ENCODE data around the gene VKORC1. TPM values are rescaled to one million over a fixed set of nuclear protein-coding genes. Genes with fewer than 3 reads are reported as not detected.

Gene VKORC1
- polyA plus RNA-seq, 1 of the 3 experiments (the other 2 are of a cell fraction), result 434 TPM

GRCh38 chr16:31090540-31090939, 4.1 kb downstream of the VKORC1 start:
- Histone ChIP-seq H3K4me3 (ENCODE audit: low read depth in 2 of 2, low read length in 1 of 2) (no peak overlapping the region), H3K4me2 (0 out of 2 replicates have a peak overlapping the region, but pooled peaks have one; percentile 1), H3K27me3 (ENCODE audit: insufficient read depth) (no peaks in the 10 kb centered on the region), H3K4me1 (ENCODE audit: control insufficient read depth in 1 of 2, insufficient read depth in 2 of 2, low read depth in 1 of 2, low read length in 1 of 2) (peaks cover 4 to 16% of the 10 kb centered on the region in 2 experiments; a peak in 2 of 4 replicates), H3K9ac (no peak overlapping the region), H2AFZ (ENCODE audit: low read depth) (no peak overlapping the region), H4K20me1 (ENCODE audit: insufficient read depth) (peaks cover 7% of the 10 kb centered on the region; the same call in 1 of the 2 replicates), H3K79me2 (ENCODE audit: insufficient read depth) (peaks cover 56% of the 10 kb centered on the region), H3K9me2 (no peaks in the 10 kb centered on the region), H3F3A (replicated peaks; ENCODE audit: insufficient read depth) (no peaks in the 10 kb centered on the region), H3K9me3 (no peaks in the 10 kb centered on the region), H3K36me3 (replicated peaks in 1 of 2; ENCODE audit: control insufficient read depth in 1 of 2, insufficient read depth in 2 of 2, low read length in 1 of 2) (peaks cover 7 to 11% of the 10 kb centered on the region in 2 experiments), H3K27ac (ENCODE audit: low read depth in 2 of 2, low read length in 1 of 2) (peak overlapping the region in 1 of 2 experiments; percentile 38; a peak in 2 of 4 replicates)
- ChIA-PET POLR2A (no interaction called here), CTCF (no interaction called here)
- WGBS (ENCODE audit: low lambda C conversion rate), result 63% methylated on average over 2 of the region's 2 CpGs
- DNase-seq, result no peak
- no peak for TF ChIP-seq MEF2A (IDR thresholded peaks at IDR 0.05; ENCODE audit: borderline replicate concordance, low read depth)
- TF ChIP-seq FOSL2 (IDR thresholded peaks at IDR 0.05; ENCODE audit: borderline replicate concordance, low read depth), result peak; percentile 33; the same call in 1 of the 2 replicates
- no peak for TF ChIP-seq TEAD4 (IDR thresholded peaks at IDR 0.05; ENCODE audit: borderline replicate concordance, insufficient read depth)
- TF ChIP-seq EP300 (IDR thresholded peaks at IDR 0.05; ENCODE audit: borderline replicate concordance in 1 of 2, low read depth in 1 of 2, low read length in 1 of 2), result no peak
- TF ChIP-seq CHD2 (IDR thresholded peaks at IDR 0.05; ENCODE audit: low read length, partially characterized antibody), result no peak
- no peak for TF ChIP-seq NRF1 (IDR thresholded peaks at IDR 0.05; ENCODE audit: low read depth, low read length)

- CTCF ChIA-PET, result interaction anchor here (0.9 to 1.5 kb wide), 2 partner anchors 17 to 353 kb away, joined by 3 read pairs; partner anchors contain the start of gene ZNF843
- no peak overlapping the region for H2AFZ ChIP-seq (ENCODE audit: low read depth)
- no peak for TF ChIP-seq NRF1 (IDR thresholded peaks at IDR 0.05; ENCODE audit: low read depth, low read length)
- no peak for TF ChIP-seq ZBTB33 (IDR thresholded peaks at IDR 0.05; ENCODE audit: borderline replicate concordance, low read depth)
- TF ChIP-seq SIN3A (IDR thresholded peaks at IDR 0.05; ENCODE audit: borderline replicate concordance, low read depth, low read length), result no peak
- no peak for TF ChIP-seq FOXM1 (IDR thresholded peaks at IDR 0.05; ENCODE audit: low read depth)
- no peak for TF ChIP-seq NFIC (IDR thresholded peaks at IDR 0.05; ENCODE audit: borderline replicate concordance)
- TF ChIP-seq REST (IDR thresholded peaks at IDR 0.05; ENCODE audit: low read depth, low read length), result no peak
- TF ChIP-seq MXI1 (IDR thresholded peaks at IDR 0.05; ENCODE audit: low read depth, low read length), result no peak
- TF ChIP-seq TEAD4 (IDR thresholded peaks at IDR 0.05; ENCODE audit: borderline replicate concordance, insufficient read depth), result no peak
- TF ChIP-seq GABPA (IDR thresholded peaks at IDR 0.05; ENCODE audit: low read depth), result no peak
- no peak for TF ChIP-seq SMC3 (IDR thresholded peaks at IDR 0.05; ENCODE audit: low read depth, low read length)
- TF ChIP-seq EP300 (IDR thresholded peaks at IDR 0.05; ENCODE audit: borderline replicate concordance in 1 of 2, low read depth in 1 of 2, low read length in 1 of 2), result no peak
- no peak for TF ChIP-seq MEF2A (IDR thresholded peaks at IDR 0.05; ENCODE audit: borderline replicate concordance, low read depth)
- no peak for TF ChIP-seq CTCF (IDR thresholded peaks at IDR 0.05)
- TF ChIP-seq MAX (IDR thresholded peaks at IDR 0.05; ENCODE audit: low read depth), result no peak
- no peak for TF ChIP-seq GATA2 (CRISPR knock-in tag; IDR thresholded peaks at IDR 0.05)
These were observed 5.4 kb downstream of the VKORC1 start for GRCh38 chr16:31089199-31089598.

More at GRCh38 chr16:31089199-31089598, 5.4 kb downstream of the VKORC1 start:
- Histone ChIP-seq H3K27me3 (ENCODE audit: insufficient read depth) (no peaks in the 10 kb centered on the region), H3K27ac (ENCODE audit: low read depth in 2 of 2, low read length in 1 of 2) (no peak overlapping the region), H3K4me2 (no peak overlapping the region), H4K20me1 (ENCODE audit: insufficient read depth) (peaks cover 7% of the 10 kb centered on the region; the same call in 1 of the 2 replicates), H3F3A (replicated peaks; ENCODE audit: insufficient read depth) (no peaks in the 10 kb centered on the region), H3K9me3 (no peaks in the 10 kb centered on the region), H3K9ac (no peak overlapping the region), H3K36me3 (replicated peaks in 1 of 2; ENCODE audit: control insufficient read depth in 1 of 2, insufficient read depth in 2 of 2, low read length in 1 of 2) (peaks cover 7 to 17% of the 10 kb centered on the region in 2 experiments), H3K9me2 (no peaks in the 10 kb centered on the region), H3K4me3 (ENCODE audit: low read depth in 2 of 2, low read length in 1 of 2) (no peak overlapping the region), H3K4me1 (ENCODE audit: control insufficient read depth in 1 of 2, insufficient read depth in 2 of 2, low read depth in 1 of 2, low read length in 1 of 2) (peaks cover 4 to 16% of the 10 kb centered on the region in 2 experiments; a peak in 2 of 4 replicates), H3K79me2 (ENCODE audit: insufficient read depth) (peaks cover 53% of the 10 kb centered on the region)
- POLR2A ChIA-PET, result interaction anchor here (1.7 kb wide), 1 partner anchor 15 kb away, joined by 3 read pairs; the partner anchor contains the start of genes ZNF646 and ZNF668
- 97% methylated on average over 8 of the region's 8 CpGs for WGBS (ENCODE audit: low lambda C conversion rate)
- no peak for DNase-seq

Measured in SK-N-SH (cell line).